Left lobe of liver (tissue), 2 donors: ENCODE data around the gene IGIP. TPM values are rescaled to one million over a fixed set of nuclear protein-coding genes. Genes with fewer than 3 reads are reported as not detected.
A peak's percentile ranks its signal among the peaks of the same experiment; 100 is the strongest.

Experiments used
- ATAC-seq: fragments of 200-7000 bp; cut with Tn5 transposase; one replicate; pipeline ENCODE4 v1.9.1; 2020; ENCODE audit warnings: mild to moderate bottlenecking, moderate library complexity
- DNase-seq: peaks from one replicate; pipeline ENCODE4 v3.0.0-alpha.2; 2020; ENCODE audit warnings: low spot score
- total RNA-seq: library from RNA; stranded (reverse); gene quantifications from one replicate; pipeline ENCODE4 v1.2.1, GENCODE V29; 2021
- donor health status: DM: no; HTN: no; CAD: no; lungs with moderate emphysema.
- donor health status: DM: no; HTN: yes; CAD: no.

IGIP gene
- total RNA-seq, 1 donor from 2014 or later: 7.0 TPM

GRCh38 chr5:140111011-140111858 is 14.5 kb upstream of the IGIP start:
- DNase-seq: no peak
- no peak for ATAC-seq

GRCh38 chr5:140111859-140112551 is 13.7 kb upstream of the IGIP start:
- DNase-seq (no peak), ATAC-seq (no peak)

GRCh38 chr5:140112685-140113179 is 13.0 kb upstream of the IGIP start:
- no peak for ATAC-seq
- DNase-seq: no peak

- peak; percentile 17 for ATAC-seq
- DNase-seq: no peak
These were observed 12.5 kb upstream of the IGIP start for GRCh38 chr5:140113180-140113698.

- peak; percentile 86 for ATAC-seq
These were observed 12.0 kb upstream of the IGIP start, which contains the start of gene PURA for GRCh38 chr5:140113699-140114263. TSS of gene PURA (plus strand) at chr5:140114109. CDS start at chr5:140114182, 73 bp downstream.

GRCh38 chr5:140114341-140115185 is 11.2 kb upstream of the IGIP start:
- DNase-seq: peak; percentile 73

More at GRCh38 chr5:140113699-140114263, 12.0 kb upstream of the IGIP start, which contains the start of gene PURA:
- DNase-seq: peak; percentile 94

GRCh38 chr5:140115186-140115500 is 10.6 kb upstream of the IGIP start:
- DNase-seq (no peak), ATAC-seq (no peak)

More at GRCh38 chr5:140114341-140115185, 11.2 kb upstream of the IGIP start:
- ATAC-seq: peak; percentile 64

GRCh38 chr5:140116716-140117115 is 9.0 kb upstream of the IGIP start:
- ATAC-seq: no peak
- no peak for DNase-seq

GRCh38 chr5:140117523-140117922 is 8.2 kb upstream of the IGIP start:
- no peak for ATAC-seq

GRCh38 chr5:140118302-140118936 is 7.3 kb upstream of the IGIP start:
- DNase-seq (no peak), ATAC-seq (no peak)

More at GRCh38 chr5:140117523-140117922, 8.2 kb upstream of the IGIP start:
- no peak for DNase-seq

GRCh38 chr5:140126315-140127012 is 727 bp downstream of the IGIP start:
- DNase-seq (no peak), ATAC-seq (peak; percentile 78)

GRCh38 chr5:140128376-140128775 is 2.6 kb downstream of the IGIP start:
- ATAC-seq (no peak), DNase-seq (no peak)

- peak; percentile 3 for DNase-seq
- peak; percentile 58 for ATAC-seq
These were observed 5.4 kb downstream of the IGIP start for GRCh38 chr5:140130949-140131733.

- ATAC-seq (peak; percentile 45), DNase-seq (peak; percentile 36)
These were observed 6.3 kb downstream of the IGIP start for GRCh38 chr5:140131967-140132409.

GRCh38 chr5:140133514-140134167 is 7.9 kb downstream of the IGIP start:
- DNase-seq: no peak
- no peak for ATAC-seq

GRCh38 chr5:140134277-140134935 is 8.7 kb downstream of the IGIP start:
- DNase-seq (no peak), ATAC-seq (no peak)

GRCh38 chr5:140135127-140135526 is 9.4 kb downstream of the IGIP start:
- ATAC-seq (no peak), DNase-seq (no peak)
